DMS53 (cell line): ENCODE data around the gene SLC45A2.
"Not testable (repeated sequence)": the region's sequence is repeated elsewhere in the genome, so short reads cannot be mapped to it uniquely, and the experiment has no call there.

Experiments
- DNase-seq: peaks from one replicate; lab custom pipeline; 2025; lab: John Stamatoyannopoulos, UW

Gene SLC45A2

GRCh38 chr5:33984671-33985124 is at the start of gene SLC45A2:
Gene SLC45A2, minus strand, starts transcription at chr5:33984693. Its CDS starts 110 bp downstream, at chr5:33984583.
- DNase-seq, result no peak

GRCh38 chr5:34031966-34032365 is 47.5 kb upstream of the SLC45A2 start:
- DNase-seq, result no peak

DNA sequence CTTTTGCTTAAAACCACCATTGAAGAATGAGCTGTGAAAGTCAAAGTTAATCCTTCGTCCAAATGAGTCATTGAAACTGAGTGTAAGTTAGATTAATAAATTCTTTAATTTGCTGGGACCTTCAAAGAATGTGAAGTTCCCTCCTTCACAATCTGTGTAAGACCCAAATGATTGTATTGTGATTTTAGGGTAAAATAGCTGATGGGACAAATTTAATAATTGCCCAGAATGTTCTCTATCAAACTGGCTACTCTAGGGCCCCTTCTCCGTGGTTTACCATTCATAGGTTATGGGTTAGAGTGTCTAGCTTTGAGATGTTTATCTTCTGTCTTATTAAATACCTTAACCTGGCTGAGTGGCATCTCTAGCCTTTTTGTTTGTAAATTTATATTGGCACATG is 46.6 kb upstream of the SLC45A2 start:
- no peak for DNase-seq

DNA sequence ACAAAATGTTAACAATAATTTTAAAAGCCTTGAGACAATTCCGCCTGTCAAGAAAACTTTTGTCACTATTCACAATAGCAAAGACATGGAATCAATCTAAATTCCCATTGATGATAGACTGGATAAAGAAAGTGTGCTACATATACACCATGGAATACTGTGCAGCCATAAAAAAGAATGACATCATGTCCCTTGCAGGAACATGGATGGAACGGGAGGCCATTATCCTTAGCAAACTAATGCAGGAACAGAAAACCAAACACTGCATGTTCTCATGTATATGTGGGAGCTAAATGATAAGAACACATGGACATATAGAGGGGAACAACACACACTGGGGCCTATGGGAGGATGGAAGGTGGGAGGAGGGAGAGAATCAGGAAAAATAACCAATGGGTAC is 46.1 kb upstream of the SLC45A2 start:
- not testable (repeated sequence) for DNase-seq

- no peak for DNase-seq
These were observed 45.6 kb upstream of the SLC45A2 start for GRCh38 chr5:34030048-34030447.

DNA sequence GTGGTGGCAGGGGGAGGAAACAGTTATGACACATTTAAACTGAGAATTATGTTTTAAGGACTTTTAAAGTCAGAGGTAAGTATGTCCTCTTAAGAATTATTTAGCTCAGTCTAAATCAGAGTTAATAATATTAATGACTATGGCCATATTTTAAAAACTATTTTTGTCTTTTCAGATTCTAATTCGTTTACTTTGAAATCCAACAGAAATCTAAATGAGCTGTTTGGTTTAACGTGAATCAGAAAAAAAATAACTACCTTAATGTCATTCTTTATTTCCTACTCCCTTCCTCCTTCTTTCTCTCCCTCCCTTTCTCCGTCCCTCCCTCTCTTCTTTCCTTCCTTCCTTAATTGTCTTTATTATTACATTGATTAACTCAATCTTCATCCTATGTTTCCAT is 43.9 kb upstream of the SLC45A2 start:
- DNase-seq, result no peak

DNA sequence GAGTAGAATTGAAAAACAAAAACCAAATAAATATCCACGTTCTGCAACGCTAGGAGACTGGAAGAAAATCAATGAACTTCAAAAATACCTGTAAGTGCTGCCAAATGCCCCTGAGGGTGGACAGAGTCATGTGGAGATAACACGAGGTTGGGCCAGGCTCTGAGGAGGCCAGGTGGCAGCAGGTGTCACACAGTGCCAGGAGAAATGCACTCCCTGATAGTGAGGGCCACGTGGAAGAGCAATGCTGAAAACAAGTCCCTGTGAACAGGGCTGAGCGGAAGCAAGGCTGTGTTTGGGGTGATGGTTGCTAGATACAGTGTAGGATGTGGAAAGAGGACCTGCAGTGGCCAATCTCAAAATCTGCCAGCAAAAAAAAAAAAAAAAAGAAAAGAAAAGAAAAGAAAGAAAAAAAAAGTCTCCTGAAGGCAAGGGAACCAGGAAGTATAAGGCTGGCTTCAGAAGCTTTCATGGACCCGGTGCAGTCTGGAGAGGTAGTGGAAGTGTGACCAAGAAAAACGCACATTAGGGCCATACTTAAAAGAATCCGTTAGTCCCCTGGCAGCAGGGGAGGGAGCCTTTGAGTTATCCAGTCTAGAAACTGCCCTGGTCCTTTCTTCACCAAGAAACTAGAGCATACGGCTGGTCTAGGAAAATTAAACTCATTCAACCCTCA is 41.7 kb upstream of the SLC45A2 start:
- no peak for DNase-seq

GRCh38 chr5:34022121-34022705 is 37.7 kb upstream of the SLC45A2 start:
- no peak for DNase-seq

GRCh38 chr5:34021334-34021733 is 36.8 kb upstream of the SLC45A2 start:
- DNase-seq, result no peak

GRCh38 chr5:34020726-34021125 is 36.2 kb upstream of the SLC45A2 start:
- DNase-seq, result no peak

GRCh38 chr5:34017254-34017653 is 32.8 kb upstream of the SLC45A2 start:
- no peak for DNase-seq

- DNase-seq, result no peak
These were observed 32.3 kb upstream of the SLC45A2 start for GRCh38 chr5:34016750-34017149.

GRCh38 chr5:34016222-34016621 is 31.7 kb upstream of the SLC45A2 start:
- no peak for DNase-seq

DNA sequence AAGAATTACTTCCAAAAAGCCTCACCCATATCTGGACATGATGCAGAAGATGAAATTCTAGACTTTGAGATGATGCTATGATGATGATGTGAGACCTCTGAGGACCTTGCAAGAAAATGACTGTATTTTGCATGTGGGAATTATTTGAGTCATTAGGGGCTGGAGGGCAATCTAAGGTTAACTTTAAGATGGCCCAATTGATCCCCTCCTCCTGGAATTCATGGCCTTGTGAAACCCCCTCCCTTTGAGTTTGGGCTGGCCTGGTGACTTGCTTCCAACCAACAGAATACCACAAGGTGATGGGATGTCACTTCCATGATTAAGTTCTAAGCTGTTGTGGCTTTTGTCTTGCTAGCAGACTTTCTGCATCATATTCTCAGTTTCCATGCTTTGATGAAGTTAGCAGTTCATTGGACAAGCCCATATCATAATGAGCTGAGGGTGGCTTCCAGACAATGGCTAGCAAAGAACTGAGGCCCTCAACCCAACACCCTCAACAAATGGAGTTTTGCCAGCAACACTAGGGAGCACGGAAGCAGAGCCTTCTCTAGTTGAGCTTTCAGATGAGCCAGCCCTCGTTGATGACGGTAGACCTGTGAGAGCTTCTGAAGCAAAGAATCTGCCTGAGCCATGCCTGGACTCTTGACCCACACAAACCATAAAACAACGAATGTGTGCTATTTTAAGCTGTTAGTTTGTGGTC is 30.8 kb upstream of the SLC45A2 start:
- DNase-seq, result no peak

DNA sequence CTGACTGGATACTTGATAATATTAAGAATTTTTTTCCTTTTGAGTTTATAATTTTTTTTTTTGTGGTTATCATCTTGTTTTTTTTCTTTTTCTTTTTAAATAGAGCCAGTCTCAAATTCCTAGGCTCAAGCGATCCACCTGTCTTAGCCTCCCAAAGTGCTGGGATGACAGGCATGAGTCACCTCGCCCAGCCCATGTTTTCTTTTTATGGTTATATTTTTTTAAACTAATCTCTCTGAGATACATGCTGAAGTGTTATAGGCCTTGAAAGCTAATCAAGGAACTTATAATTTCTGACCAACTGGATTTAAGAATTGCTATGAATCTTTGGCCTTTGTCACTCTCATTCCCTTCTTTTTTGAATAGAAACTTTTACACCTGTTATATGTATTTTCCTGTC is 30.1 kb upstream of the SLC45A2 start:
- no peak for DNase-seq

- DNase-seq, result no peak
These were observed 29.1 kb upstream of the SLC45A2 start for GRCh38 chr5:34013547-34013946.

DNA sequence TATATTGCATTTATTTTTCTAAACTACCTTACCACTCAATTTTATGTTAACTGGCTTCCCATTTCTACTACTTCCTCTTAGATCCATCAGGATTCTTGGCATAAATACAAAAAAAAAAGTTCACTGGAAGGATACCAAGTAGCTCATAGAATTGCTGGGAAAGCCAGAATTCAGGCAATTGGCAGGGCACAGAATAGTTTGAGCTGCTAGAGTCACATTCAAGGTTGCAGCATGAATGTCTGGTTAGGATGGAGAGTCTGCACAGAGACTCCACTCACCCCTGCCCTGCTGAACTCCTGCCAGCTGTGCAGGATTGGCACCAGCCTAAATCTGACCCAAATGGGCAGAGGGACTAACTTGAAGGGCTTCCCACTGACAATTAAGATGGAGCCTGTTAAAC is 28.3 kb upstream of the SLC45A2 start:
- DNase-seq, result peak; percentile 13

- DNase-seq, result no peak
These were observed 27.0 kb upstream of the SLC45A2 start for GRCh38 chr5:34011536-34011935.

DNA sequence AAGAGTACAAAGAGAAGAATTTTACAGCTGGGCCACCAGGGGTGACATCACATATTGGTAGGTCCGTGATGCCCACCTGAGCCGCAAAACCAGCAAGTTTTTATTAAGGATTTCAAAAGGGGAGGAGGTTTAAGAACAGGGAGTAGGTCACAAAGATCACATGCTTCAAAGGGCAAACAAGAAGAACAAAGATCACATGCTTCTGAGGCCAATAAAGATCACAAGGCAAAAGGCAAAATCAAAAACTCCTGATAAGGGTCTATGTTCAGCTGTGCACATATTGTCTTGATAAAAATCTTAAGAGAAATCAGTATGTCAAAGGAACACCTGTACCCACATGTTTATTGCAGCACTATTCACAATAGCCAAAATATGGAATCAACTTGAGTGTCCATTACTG is 25.7 kb upstream of the SLC45A2 start:
- DNase-seq, result peak; percentile 9

- DNase-seq, result no peak
These were observed 25.1 kb upstream of the SLC45A2 start for GRCh38 chr5:34009610-34010009.

GRCh38 chr5:34008802-34009201 is 24.3 kb upstream of the SLC45A2 start:
- peak; percentile 37 for DNase-seq

DNA sequence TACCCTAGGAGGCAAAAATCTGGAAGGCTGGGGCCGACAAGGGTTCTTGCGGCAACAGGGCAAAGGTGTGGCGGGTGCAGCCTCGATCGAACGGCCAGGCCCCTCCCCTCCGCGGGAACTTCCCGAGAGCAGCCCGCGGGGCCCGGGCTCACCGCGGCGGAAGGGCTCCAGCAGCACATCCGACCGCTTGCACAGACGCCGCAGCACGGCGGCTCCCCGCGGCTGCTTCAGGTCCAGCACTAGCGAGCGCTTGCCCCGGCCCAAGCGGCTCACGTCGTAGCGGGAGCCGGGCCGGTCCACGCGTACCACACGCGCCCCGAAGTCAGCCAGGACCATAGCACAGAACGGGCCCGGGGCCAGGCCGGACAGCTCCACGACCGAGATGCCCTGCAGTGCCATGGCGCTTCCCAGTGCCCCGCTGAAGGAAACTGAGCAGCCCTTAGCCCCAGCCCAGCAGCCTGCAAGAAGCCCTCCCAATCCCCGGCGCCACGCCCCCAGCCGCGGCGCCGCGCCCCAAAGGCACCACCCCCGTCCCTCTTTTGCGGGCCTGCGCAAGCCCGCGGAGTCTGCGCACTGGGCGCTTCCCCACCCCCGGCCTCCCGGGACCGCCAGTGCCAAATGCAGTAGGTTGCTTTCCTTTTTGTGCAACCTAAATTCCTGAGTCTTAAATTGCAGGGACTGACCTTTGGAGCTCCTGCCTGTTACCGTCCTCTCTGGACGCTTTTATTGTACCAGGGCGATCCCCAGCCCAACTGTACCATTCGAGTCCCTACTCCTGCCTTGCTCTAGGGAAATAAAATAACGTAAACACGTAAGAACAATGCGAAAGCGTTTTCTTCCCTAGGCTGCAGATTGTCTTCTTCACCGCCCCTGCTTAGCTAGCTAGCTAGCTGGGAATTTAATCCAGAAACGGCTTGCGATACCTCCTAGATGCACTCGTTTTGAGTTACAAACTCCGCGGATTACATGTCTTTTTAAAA is 23.4 kb upstream of the SLC45A2 start, which contains the start of gene AMACR:
Gene AMACR, minus strand, starts transcription at position 430 of the 980 bp plus-strand sequence. Its CDS starts 31 bp downstream, at position 399.
- DNase-seq, result peak; percentile 90
